Erythroblast (primary cell): ENCODE data around the gene METRN.

Experiments used
- GATA1 ChIP-seq: IDR thresholded peaks from 2 replicates; pipeline ENCODE4 v1.6.1; 2011; ENCODE audit warnings: low read depth, mild to moderate bottlenecking, control low read depth, low read length, moderate library complexity
- POLR2A ChIP-seq: IDR thresholded peaks from 2 replicates; pipeline ENCODE4 v1.6.1; 2011; ENCODE audit warnings: mild to moderate bottlenecking, low read length

DNA sequence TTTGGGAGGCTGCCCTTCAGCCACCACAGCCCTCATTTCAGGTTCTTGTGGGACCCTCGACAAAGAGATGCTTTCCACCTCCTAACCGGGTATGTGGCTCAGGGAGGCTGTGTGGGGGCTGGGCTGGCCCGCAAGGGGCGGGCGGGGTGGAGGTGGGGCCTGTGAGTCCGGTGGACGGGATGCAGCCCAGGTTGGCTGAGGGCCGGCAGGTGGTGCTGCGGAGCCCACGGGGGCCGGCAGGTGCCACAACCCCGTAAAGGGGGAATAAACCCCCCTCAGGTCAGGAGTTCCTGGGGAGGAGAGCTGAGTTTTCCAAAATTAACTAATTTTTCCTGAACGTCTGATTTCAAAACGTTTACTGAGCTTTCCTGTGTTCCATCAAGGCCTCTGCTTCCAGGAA lies 30.8 kb downstream of the METRN start:
- no peak for TF ChIP-seq POLR2A
- TF ChIP-seq GATA1: no peak
